GM12865 (cell line): Measurements from ENCODE around the gene ANKH.
A peak's percentile ranks its signal among the peaks of the same experiment; 100 is the strongest.

ENCODE experiments used
- DNase-seq: peaks from one replicate; pipeline ENCODE4 v3.0.0; 2010; ENCODE audit warnings: low read depth
- H3K4me3 ChIP-seq: 2 replicates; pipeline ENCODE4 v1.5.1; 2011; ENCODE audit warnings: mild to moderate bottlenecking, low read depth, low read length, control low read depth
- TF ChIP-seq, protein P1 (sequence below): IDR thresholded peaks from 2 replicates; pipeline ENCODE4 v1.5.1; 2011; ENCODE audit warnings: low read length, control low read depth, low read depth, inconsistent platforms; ENCODE audit not compliant: insufficient read depth; ENCODE audit errors: missing control alignments

Gene ANKH

DNA sequence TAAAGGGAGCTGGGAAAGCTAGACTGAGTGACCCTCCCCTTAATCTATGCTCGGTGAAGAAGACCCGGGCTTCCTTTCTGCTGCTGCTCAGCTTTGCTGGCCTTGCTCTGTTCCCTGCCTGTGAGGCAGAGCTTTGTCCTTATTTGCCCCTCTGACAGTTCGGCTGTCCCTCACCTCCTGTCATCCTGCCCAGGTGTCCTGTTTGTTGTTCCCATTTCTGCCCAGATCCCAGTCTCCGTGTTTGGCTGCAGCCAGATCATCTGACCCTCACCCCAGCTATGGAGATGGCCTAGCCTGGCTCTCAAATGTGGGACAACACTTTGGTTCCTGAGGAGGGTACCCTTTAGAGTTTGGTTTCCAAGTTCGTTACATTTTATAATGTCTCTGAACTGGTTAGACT, 186.8 kb downstream of the ANKH start:
- no peak for DNase-seq
- TF ChIP-seq, protein P1, sequence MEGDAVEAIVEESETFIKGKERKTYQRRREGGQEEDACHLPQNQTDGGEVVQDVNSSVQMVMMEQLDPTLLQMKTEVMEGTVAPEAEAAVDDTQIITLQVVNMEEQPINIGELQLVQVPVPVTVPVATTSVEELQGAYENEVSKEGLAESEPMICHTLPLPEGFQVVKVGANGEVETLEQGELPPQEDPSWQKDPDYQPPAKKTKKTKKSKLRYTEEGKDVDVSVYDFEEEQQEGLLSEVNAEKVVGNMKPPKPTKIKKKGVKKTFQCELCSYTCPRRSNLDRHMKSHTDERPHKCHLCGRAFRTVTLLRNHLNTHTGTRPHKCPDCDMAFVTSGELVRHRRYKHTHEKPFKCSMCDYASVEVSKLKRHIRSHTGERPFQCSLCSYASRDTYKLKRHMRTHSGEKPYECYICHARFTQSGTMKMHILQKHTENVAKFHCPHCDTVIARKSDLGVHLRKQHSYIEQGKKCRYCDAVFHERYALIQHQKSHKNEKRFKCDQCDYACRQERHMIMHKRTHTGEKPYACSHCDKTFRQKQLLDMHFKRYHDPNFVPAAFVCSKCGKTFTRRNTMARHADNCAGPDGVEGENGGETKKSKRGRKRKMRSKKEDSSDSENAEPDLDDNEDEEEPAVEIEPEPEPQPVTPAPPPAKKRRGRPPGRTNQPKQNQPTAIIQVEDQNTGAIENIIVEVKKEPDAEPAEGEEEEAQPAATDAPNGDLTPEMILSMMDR: no peak
- no peak overlapping the region for H3K4me3 ChIP-seq

DNA sequence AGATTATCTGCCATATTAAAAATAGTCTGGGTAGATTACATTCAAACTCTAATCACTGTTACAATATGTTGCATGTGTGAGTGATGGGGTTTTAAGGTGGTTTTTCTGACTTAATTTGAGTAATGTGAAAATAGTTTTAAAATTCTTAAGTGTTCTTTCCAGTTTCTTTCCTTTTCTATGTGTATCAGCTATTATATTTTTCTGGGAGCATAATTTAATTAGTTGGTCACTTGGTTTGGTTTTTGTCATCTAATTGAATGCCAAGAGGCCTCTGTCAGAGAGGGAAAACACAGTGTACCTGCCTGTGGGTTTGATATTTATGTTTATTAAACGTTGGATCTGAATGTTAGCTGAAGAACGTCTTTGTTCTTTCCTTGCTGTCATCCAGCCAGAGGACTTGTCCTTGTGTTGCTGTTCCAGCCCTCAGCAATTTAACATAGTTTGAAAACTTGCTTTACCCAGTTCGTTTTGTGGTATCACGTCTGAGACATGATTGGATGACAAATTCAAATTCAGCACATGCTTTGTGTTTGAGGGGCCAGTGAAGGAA, 187.6 kb downstream of the ANKH start:
- TF ChIP-seq, protein P1: no peak

DNA sequence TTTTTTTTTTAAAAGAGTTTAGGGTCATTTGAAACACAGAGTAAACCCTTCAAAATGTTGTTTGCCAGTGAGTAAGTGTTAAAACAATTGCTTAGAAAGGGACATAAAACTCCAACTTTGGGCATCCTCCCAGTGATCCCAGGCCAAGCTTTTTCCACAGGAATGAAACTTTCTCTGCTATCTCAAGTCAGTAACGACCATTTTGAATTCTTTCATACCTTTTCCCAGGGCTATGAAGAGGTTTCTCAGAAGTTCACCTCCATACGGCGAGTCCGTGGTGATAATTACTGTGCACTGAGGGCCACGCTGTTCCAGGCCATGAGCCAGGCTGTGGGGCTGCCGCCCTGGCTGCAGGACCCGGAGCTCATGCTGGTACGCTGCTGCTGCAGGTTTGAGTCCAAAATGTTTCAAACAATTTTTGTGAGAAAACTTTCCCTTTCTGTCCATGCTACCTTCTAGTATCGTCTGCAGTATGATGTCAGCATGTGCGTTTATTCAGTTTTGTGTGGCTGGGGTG, 190.3 kb downstream of the ANKH start:
- no peak for DNase-seq
- TF ChIP-seq, protein P1: no peak
- no peak overlapping the region for H3K4me3 ChIP-seq

More for the DNA sequence above, 187.6 kb downstream of the ANKH start:
- DNase-seq: no peak
- H3K4me3 ChIP-seq: no peak overlapping the region

DNA sequence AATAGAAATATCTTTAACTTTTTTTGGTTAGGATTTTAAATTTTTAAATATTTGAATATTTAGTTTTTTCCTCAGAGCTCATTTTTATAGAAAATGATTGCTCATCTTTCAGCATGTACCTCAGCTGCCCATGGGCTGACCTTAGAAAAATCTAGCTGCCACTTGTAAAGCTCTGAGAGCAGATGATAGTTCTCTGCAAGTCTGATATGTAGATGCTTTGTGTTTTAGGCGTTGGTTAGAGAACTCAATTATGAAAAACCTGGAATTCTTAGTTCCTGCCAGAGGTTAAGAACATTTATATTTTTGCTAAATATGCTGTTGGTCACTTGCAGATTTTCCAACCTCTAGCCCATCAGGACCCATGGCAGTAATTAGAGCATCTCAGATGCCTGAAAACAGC, 192.0 kb downstream of the ANKH start:
- DNase-seq: no peak
- H3K4me3 ChIP-seq: no peak overlapping the region
- TF ChIP-seq, protein P1: no peak

DNA sequence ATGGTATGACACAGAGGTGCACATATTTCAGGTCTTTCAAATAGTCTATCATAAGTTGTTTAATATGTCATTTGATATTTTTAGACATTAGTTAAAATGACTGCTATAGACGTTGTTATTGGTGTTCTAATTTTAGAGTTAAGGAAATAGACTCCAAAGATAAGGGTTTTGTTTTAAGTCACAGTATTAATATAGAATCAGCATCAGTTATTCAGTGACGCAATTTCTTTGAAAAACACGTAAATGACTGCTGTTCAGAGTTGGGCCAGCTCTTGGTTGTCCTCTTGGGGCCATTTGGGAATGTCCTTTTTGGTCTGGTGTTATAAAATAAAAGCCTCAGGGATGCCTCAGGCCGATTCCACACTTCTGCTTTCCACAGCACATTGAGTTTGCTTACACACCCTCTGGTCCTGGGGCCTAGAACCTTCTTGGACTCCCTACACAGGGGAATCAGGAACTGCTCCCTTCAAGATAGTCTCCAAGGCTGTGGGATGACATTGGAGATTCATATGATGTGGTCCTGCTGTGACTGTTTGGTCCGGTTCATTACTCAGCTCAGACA, 192.7 kb downstream of the ANKH start:
- no peak overlapping the region for H3K4me3 ChIP-seq
- TF ChIP-seq, protein P1: no peak
- no peak for DNase-seq

DNA sequence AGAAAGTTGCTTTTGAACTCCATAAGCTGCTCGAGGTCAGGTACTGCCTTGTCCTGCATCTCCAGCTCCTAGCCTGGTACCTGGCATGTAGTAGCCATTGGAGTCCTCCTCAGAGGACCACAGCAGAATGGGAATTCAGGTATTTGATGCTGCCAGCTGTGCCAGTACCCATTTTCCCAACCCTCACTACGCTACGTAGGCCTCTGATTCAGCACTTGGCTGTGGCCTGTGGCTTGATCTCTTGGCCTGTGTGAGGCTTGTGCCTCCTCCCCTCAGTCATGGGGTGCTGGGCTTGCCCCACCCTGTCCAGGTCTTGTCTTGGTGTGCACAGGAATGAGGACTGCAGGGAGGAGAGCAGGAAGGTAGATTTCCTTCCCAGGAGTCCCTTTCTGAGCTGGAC, 195.3 kb downstream of the ANKH start:
- peak; percentile 56 for DNase-seq

DNA sequence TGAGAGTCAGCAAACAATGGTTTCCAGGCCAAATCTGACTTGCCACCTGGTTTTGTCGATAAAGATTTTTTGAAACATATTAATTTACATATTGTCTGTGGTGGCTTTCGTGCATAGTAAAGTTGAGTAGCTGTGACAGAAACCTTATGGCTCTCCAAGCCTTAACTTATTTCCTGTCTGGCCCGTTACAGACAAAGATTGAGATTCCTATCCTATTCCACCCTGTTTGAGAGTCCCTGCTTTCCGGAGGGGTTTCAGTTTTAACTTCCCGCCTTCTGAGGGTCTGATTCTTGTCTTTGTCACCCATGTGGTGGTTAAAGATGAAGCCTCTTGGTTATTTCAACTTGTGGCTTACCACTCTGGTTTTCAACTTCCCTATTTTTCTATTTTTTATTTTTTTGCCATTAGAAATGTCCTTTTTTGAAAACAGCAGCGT, 195.7 kb downstream of the ANKH start:
- peak; percentile 72 for DNase-seq
- TF ChIP-seq, protein P1: no peak
- peak overlapping the region; percentile 47 for H3K4me3 ChIP-seq

More for the DNA sequence above, 195.3 kb downstream of the ANKH start:
- peak overlapping the region; percentile 47 for H3K4me3 ChIP-seq
- TF ChIP-seq, protein P1: no peak
